Activated CD4-positive, alpha-beta memory T cell treated with anti-CD3 and anti-CD28 coated beads, Interleukin-2, amount 10 ng/mL, durations not matched to agents 7 days and 5 days (primary cell): ENCODE measurements around the gene PPP1CA. TPM values are rescaled to one million over a fixed set of nuclear protein-coding genes. Genes with fewer than 3 reads are reported as not detected.

Source experiments
- CTCF ChIA-PET: fragments of 350-600 bp; sonication (Branson Sonifier 250); formaldehyde crosslinking; loops from one replicate; lab custom pipeline; 2021; ENCODE audit warnings: antibody characterized with exemption, inconsistent platforms; lab: Charles Lee
- POLR2A ChIA-PET: fragments of 350-600 bp; sonication (Branson Sonifier 250); formaldehyde crosslinking; loops from one replicate; lab custom pipeline; 2021; ENCODE audit warnings: antibody characterized with exemption; lab: Charles Lee
- DNase-seq: peaks from one replicate; pipeline ENCODE4 v3.0.0-alpha.2; 2020
- H3K27ac Mint-ChIP-seq: one replicate; pipeline ENCODE4 v1.8.0; 2021; ENCODE audit warnings: mild to moderate bottlenecking, mixed read lengths
- H3K27me3 Mint-ChIP-seq: one replicate; pipeline ENCODE4 v1.8.0; 2021; ENCODE audit warnings: mixed read lengths
- H3K36me3 Mint-ChIP-seq: one replicate; pipeline ENCODE4 v1.8.0; 2021; ENCODE audit warnings: low read depth, mixed read lengths
- H3K4me1 Mint-ChIP-seq: one replicate; pipeline ENCODE4 v1.8.0; 2021; ENCODE audit warnings: mixed read lengths
- H3K4me3 Mint-ChIP-seq: one replicate; pipeline ENCODE4 v1.8.0; 2021; ENCODE audit warnings: mild to moderate bottlenecking, mixed read lengths
- H3K9me3 Mint-ChIP-seq: one replicate; pipeline ENCODE4 v1.8.0; 2021; ENCODE audit warnings: mixed read lengths
- total RNA-seq, 2 experiments: library from RNA; stranded (reverse); gene quantifications; one replicate each; pipeline ENCODE4 v1.2.3, GENCODE V29; 2021

PPP1CA gene
- total RNA-seq, 2 experiments from 2014 or later: 308 to 315 TPM

DNA sequence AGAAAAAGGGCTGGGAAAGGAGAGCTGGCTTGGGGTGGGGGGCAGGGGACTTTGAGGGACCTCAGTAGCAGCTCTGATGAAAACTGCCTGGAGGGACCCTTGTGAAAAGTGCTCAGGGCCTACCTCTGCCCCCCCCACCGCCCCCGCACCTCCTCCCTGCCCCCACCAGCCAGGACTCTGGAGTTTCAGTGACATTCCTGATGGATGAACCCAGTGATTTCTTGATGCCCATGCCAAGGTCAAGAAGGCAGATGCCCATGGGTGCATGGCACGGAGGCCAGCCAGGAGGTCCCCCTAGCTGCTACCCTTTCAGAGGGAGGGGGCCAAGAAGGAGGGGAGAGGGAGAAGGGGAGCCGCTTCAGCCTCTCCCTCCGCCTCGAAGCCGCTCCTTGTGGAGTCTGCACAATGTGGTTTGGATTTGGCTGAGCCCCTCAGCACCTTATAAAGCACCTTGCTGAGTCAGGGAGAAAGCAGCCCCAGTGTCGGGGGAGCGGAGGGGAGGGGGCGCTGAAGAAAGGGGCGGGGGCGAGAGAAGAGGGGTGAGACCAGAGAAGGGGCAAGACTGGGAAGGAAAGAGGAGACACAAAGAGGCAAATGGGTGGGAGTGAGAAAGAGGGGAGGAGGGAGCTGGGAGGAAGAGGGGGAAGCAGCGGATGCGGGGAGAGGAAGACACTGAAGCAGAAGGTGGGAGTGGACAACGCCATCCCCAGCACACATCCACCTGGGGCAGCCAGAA, 26.2 kb downstream of the PPP1CA start:
- ChIA-PET CTCF (interaction anchor here (1.4 to 35.2 kb wide), 3 partner anchors 18 to 30 kb away, joined by 3 to 847 read pairs (median 17); partner anchors contain the start of genes POLD4 and PPP1CA), POLR2A (interaction anchor here (1.1 to 8.7 kb wide), 4 partner anchors 16 to 30 kb away, joined by 3 to 122 read pairs (median 8); partner anchors contain the start of genes POLD4, PPP1CA and RAD9A)
- H3K4me1 Mint-ChIP-seq: peaks cover 27% of the 10 kb centered on the region
- DNase-seq: no peak
- no peaks in the 10 kb centered on the region for H3K9me3 Mint-ChIP-seq
- no peaks in the 10 kb centered on the region for H3K36me3 Mint-ChIP-seq
- H3K27me3 Mint-ChIP-seq: peaks cover 54% of the 10 kb centered on the region
- no peak overlapping the region for H3K4me3 Mint-ChIP-seq
- H3K27ac Mint-ChIP-seq: no peak overlapping the region

- Mint-ChIP-seq H3K36me3 (no peaks in the 10 kb centered on the region), H3K9me3 (no peaks in the 10 kb centered on the region), H3K4me3 (peak overlapping the region; percentile 32), H3K4me1 (peaks cover 32% of the 10 kb centered on the region), H3K27ac (no peak overlapping the region), H3K27me3 (peaks cover 59% of the 10 kb centered on the region)
- no peak for DNase-seq
- POLR2A ChIA-PET: interaction anchor here (0.9 to 8.7 kb wide), 5 partner anchors 11 to 135 kb away, joined by 3 to 122 read pairs (median 6); partner anchors contain the start of genes POLD4 and TMEM134
- CTCF ChIA-PET: interaction anchor here (0.9 to 35.2 kb wide), 7 partner anchors 8 to 49 kb away, joined by 3 to 847 read pairs (median 4); partner anchors contain the start of genes POLD4 and PPP1CA
These were observed 26.9 kb downstream of the PPP1CA start for GRCh38 chr11:67374571-67375281.

- DNase-seq: peak; percentile 72
- peak overlapping the region; percentile 82 for H3K4me3 Mint-ChIP-seq
- CTCF ChIA-PET: interaction anchor here (0.9 to 35.2 kb wide), 7 partner anchors 9 to 48 kb away, joined by 3 to 847 read pairs (median 4); partner anchors contain the start of genes POLD4 and PPP1CA
- no peaks in the 10 kb centered on the region for H3K9me3 Mint-ChIP-seq
- no peaks in the 10 kb centered on the region for H3K36me3 Mint-ChIP-seq
- POLR2A ChIA-PET: interaction anchor here (0.9 to 6.1 kb wide), 6 partner anchors 10 to 134 kb away, joined by 3 to 85 read pairs (median 4); partner anchors contain the start of genes POLD4 and TMEM134
- peak overlapping the region; percentile 56 for H3K27ac Mint-ChIP-seq
- peaks cover 64% of the 10 kb centered on the region for H3K27me3 Mint-ChIP-seq
- H3K4me1 Mint-ChIP-seq: peaks cover 41% of the 10 kb centered on the region
These were observed 27.7 kb downstream of the PPP1CA start for GRCh38 chr11:67373648-67374570.

GRCh38 chr11:67372993-67373647, 28.5 kb downstream of the PPP1CA start, which contains the start of gene CLCF1:
CLCF1 (minus strand) TSS chr11:67373598; CDS start chr11:67373539, 59 bp downstream.
- H3K4me3 Mint-ChIP-seq: peak within 1 kb of the TSS; percentile 82
- H3K27me3 Mint-ChIP-seq: peaks cover 70% of the 10 kb centered on the region
- H3K36me3 Mint-ChIP-seq: no peaks in the 10 kb centered on the region
- H3K4me1 Mint-ChIP-seq: peaks cover 49% of the 10 kb centered on the region
- H3K27ac Mint-ChIP-seq: peak within 1 kb of the TSS; percentile 56
- ChIA-PET CTCF (interaction anchor here (1.1 to 35.2 kb wide), 7 partner anchors 8 to 42 kb away, joined by 3 to 847 read pairs (median 12); partner anchors contain the start of genes POLD4 and PPP1CA), POLR2A (interaction anchor here (1.2 to 6.1 kb wide), 5 partner anchors 12 to 133 kb away, joined by 3 to 85 read pairs (median 4); partner anchors contain the start of genes POLD4 and TMEM134)
- H3K9me3 Mint-ChIP-seq: no peaks in the 10 kb centered on the region
- DNase-seq: no peak

GRCh38 chr11:67372321-67372992, 29.2 kb downstream of the PPP1CA start:
- no peak for DNase-seq
- CTCF ChIA-PET: interaction anchor here (6.0 to 35.2 kb wide), 2 partner anchors 9 to 15 kb away, joined by 49 to 847 read pairs; partner anchors contain the start of gene POLD4
- Mint-ChIP-seq H3K4me1 (peaks cover 54% of the 10 kb centered on the region), H3K4me3 (no peak overlapping the region), H3K27me3 (peaks cover 73% of the 10 kb centered on the region), H3K36me3 (no peaks in the 10 kb centered on the region), H3K9me3 (no peaks in the 10 kb centered on the region), H3K27ac (no peak overlapping the region)
- POLR2A ChIA-PET: interaction anchor here (0.6 to 6.1 kb wide), 6 partner anchors 9 to 101 kb away, joined by 3 to 85 read pairs (median 4); partner anchors contain the start of genes POLD4 and TMEM134

DNA sequence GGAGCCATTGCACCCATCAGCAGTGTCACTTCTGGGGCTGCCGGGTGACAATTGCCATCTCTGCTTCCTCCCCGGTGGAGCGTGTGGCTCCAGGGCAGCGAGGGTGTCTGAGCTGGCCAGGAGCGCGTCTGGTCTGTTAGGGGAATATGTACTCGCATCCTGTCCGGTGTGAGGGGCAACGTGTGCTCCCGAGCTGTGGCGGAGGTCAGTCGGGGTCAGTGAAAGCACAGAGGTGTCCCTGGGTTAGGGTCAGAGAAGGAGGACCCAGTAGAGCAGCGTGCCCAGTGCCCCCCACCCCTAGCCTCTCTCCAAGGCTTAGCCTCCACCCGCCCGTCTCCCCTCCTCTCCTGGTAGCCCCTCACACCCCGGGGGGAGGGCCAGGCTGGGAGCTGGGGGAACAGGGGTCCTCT, 29.7 kb downstream of the PPP1CA start:
- POLR2A ChIA-PET: interaction anchor here (1.2 to 6.1 kb wide), 2 partner anchors 9 to 18 kb away, joined by 3 to 85 read pairs; partner anchors contain the start of gene POLD4
- Mint-ChIP-seq H3K36me3 (no peaks in the 10 kb centered on the region), H3K4me1 (peaks cover 54% of the 10 kb centered on the region), H3K4me3 (peak overlapping the region; percentile 64), H3K27ac (no peak overlapping the region), H3K27me3 (peaks cover 70% of the 10 kb centered on the region), H3K9me3 (no peaks in the 10 kb centered on the region)
- CTCF ChIA-PET: interaction anchor here (2.0 to 35.2 kb wide), 3 partner anchors 10 to 111 kb away, joined by 6 to 847 read pairs (median 49); partner anchors contain the start of gene POLD4
- no peak for DNase-seq

DNA sequence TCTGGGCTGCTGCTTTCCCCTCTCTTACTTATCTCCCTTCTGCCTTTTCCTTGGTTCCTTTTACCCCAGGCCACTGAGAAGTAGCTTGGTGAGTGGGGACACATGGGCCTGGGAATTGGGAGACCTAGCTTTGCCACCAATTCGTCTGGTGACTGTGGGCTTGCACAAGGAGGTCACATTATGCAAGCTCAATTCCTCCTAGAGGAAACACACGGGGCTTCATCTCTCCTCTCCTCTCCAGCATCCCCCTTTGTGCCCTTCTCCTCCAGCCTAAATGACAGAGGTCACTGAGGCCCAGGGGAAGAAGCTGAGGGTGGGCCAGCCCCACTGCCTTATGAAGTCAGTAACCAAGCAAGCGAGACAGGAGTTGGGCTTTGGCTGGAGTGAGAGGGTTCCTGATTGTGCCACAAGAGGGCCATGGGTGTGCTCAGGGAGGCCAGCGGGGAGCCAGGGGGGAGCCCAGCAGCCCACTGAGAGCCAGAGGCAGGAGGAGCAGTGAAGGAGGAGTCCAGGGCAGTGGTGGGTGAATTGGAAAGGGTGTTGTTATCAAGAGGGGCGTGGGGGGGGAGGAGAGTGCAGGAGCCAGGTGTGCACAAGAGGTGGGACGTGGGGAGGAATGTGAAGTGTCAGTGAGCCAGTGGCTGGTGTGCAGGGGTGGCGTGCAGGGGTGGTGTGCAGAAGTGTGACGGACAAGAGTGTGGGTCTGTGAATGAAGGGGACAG, 30.3 kb downstream of the PPP1CA start:
- CTCF ChIA-PET: interaction anchor here (0.6 to 35.2 kb wide), 5 partner anchors 10 to 110 kb away, joined by 5 to 847 read pairs (median 6); partner anchors contain the start of gene POLD4
- DNase-seq: no peak
- Mint-ChIP-seq H3K36me3 (no peaks in the 10 kb centered on the region), H3K4me1 (peaks cover 54% of the 10 kb centered on the region), H3K9me3 (no peaks in the 10 kb centered on the region), H3K27ac (no peak overlapping the region), H3K4me3 (peak overlapping the region; percentile 64), H3K27me3 (peaks cover 65% of the 10 kb centered on the region)
- POLR2A ChIA-PET: interaction anchor here (1.1 to 6.1 kb wide), 4 partner anchors 8 to 17 kb away, joined by 3 to 85 read pairs (median 4); partner anchors contain the start of gene POLD4

- no peak overlapping the region for H3K4me3 Mint-ChIP-seq
- ChIA-PET CTCF (interaction anchor here (0.6 to 35.2 kb wide), 6 partner anchors 11 to 114 kb away, joined by 3 to 847 read pairs (median 6); partner anchors contain the start of gene POLD4), POLR2A (interaction anchor here (1.0 to 6.1 kb wide), 7 partner anchors 9 to 31 kb away, joined by 3 to 85 read pairs (median 4); partner anchors contain the start of genes POLD4 and PPP1CA)
- peaks cover 66% of the 10 kb centered on the region for H3K27me3 Mint-ChIP-seq
- H3K36me3 Mint-ChIP-seq: no peaks in the 10 kb centered on the region
- H3K9me3 Mint-ChIP-seq: no peaks in the 10 kb centered on the region
- H3K27ac Mint-ChIP-seq: no peak overlapping the region
- H3K4me1 Mint-ChIP-seq: peaks cover 52% of the 10 kb centered on the region
- DNase-seq: no peak
These were observed 31.1 kb downstream of the PPP1CA start for GRCh38 chr11:67370351-67371076.

GRCh38 chr11:67369801-67370284, 31.8 kb downstream of the PPP1CA start:
- H3K9me3 Mint-ChIP-seq: no peaks in the 10 kb centered on the region
- H3K4me3 Mint-ChIP-seq: no peak overlapping the region
- no peaks in the 10 kb centered on the region for H3K36me3 Mint-ChIP-seq
- CTCF ChIA-PET: interaction anchor here (1.6 to 35.2 kb wide), 5 partner anchors 12 to 115 kb away, joined by 3 to 847 read pairs (median 6); partner anchors contain the start of gene POLD4
- POLR2A ChIA-PET: interaction anchor here (1.0 to 6.1 kb wide), 6 partner anchors 11 to 31 kb away, joined by 3 to 85 read pairs (median 4); partner anchors contain the start of genes POLD4 and PPP1CA
- peaks cover 66% of the 10 kb centered on the region for H3K27me3 Mint-ChIP-seq
- no peak overlapping the region for H3K27ac Mint-ChIP-seq
- H3K4me1 Mint-ChIP-seq: peaks cover 53% of the 10 kb centered on the region
- no peak for DNase-seq
